ENCODE measurements around the gene LRRC37A3.
"Not testable (repeated sequence)": the region's sequence is repeated elsewhere in the genome, so short reads cannot be mapped to it uniquely, and the experiment has no call there.

DNA sequence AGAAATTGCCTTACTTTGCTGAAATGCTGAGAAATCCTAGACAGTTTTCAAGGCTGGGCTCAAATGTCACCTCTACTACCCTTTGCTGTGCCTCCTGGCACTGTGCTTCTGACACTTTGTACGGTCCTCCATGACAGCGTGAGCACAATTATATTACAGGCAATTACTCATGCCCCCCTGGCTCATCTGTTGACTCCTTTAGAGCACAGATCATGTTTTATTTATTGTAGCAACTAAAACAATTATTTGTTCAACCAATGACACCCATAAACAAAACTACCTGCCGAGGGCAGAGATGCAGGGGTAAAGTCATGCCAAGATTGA is 9.1 kb downstream of the LRRC37A3 start:
- TF ChIP-seq, protein P1, sequence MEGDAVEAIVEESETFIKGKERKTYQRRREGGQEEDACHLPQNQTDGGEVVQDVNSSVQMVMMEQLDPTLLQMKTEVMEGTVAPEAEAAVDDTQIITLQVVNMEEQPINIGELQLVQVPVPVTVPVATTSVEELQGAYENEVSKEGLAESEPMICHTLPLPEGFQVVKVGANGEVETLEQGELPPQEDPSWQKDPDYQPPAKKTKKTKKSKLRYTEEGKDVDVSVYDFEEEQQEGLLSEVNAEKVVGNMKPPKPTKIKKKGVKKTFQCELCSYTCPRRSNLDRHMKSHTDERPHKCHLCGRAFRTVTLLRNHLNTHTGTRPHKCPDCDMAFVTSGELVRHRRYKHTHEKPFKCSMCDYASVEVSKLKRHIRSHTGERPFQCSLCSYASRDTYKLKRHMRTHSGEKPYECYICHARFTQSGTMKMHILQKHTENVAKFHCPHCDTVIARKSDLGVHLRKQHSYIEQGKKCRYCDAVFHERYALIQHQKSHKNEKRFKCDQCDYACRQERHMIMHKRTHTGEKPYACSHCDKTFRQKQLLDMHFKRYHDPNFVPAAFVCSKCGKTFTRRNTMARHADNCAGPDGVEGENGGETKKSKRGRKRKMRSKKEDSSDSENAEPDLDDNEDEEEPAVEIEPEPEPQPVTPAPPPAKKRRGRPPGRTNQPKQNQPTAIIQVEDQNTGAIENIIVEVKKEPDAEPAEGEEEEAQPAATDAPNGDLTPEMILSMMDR (IDR thresholded peaks at IDR 0.05) = not testable (repeated sequence)
- not testable (repeated sequence) for TF ChIP-seq POLR2A (IDR thresholded peaks at IDR 0.05)

Measured in testis (tissue), 2 donors.